RPMI8226 (cell line): Measurements from ENCODE around the gene GGTLC2.
"Not testable (repeated sequence)": the region's sequence is repeated elsewhere in the genome, so short reads cannot be mapped to it uniquely, and the experiment has no call there.

Experiments used
- DNase-seq: peaks from one replicate; pipeline ENCODE4 v3.0.0-alpha.2; 2015

Gene GGTLC2

GRCh38 chr22:22644314-22644713 is at the start of gene GGTLC2:
TSS of gene GGTLC2 (plus strand) at chr22:22644614. CDS start at chr22:22646346, 1,732 bp downstream.
- DNase-seq: not testable (repeated sequence)

DNA sequence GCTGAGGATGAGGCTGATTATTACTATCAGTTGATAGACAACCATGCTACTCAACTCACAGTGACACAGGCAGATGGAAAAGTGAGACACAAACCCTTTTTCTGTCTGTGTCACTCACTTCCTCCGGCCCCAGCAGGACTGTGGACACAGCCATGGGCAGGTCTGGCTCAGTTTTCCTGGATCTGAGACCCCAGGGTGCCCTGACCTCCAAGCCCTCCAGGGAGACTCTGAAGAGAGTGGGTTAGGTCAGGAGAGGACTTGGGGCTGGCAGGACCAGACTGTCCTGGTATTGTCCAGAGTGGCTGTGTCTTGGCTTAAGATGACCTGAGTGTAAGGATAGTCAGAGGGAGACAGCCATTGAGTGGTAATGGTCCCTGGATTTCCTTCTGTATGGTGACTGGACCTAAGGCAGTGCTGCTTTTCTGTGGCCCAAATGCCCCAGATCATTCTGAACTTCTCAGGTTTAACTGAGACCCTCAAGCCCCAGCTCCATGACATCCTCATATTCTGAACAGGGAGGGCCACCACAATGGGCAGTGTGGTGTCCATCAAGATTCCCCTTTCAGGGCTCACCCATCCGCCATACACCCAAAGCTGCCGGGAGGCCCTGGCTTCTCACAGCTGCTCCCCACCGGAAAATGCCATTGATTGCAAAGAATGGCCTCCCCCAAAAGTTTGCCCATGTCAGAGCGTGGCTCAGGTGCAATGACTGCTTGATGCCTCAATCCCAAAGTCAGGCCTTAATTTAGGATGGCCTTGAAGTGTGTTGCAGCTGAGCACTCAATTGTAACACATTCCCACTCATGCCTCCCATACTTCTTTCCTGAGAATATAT is 49.2 kb upstream of the GGTLC2 start:
- no peak for DNase-seq

GRCh38 chr22:22598144-22598543 is 46.3 kb upstream of the GGTLC2 start:
- no peak for DNase-seq

GRCh38 chr22:22599248-22599647 is 45.2 kb upstream of the GGTLC2 start:
- no peak for DNase-seq

DNA sequence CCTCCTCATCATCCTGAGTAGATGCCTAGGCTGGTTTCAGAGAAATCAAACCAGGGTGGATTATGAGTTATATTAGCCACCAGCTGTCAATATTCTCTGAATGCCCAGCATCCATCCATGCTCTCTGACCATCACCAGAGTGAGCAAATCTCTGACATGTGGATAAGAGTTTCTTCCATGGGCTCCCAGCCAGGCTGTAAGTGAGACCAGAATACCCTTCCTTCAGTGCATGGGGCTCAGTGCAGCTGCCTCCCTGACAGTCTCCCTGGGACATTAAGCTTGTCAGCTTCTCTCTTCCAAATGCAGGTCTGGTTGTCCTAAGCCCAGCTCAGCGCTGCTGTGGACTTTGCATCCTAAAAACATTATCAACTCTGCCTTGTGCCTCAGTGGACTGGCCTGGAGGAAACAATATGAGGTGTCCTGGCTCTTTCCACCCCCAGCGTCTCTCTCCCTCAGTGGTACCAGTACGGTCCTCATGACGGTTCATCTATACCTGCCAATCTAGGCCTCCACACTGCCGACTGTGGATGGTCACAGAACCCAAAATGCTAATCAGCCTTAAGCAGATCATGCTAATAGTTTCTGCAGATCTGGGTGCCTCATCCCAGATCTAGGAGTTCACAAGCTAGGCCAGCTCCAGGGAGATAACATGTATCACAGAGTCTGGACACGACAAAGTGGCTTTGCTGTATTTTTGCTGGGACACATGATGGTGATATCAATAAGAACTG is 43.7 kb upstream of the GGTLC2 start:
- no peak for DNase-seq

- no peak for DNase-seq
These were observed 40.9 kb upstream of the GGTLC2 start for GRCh38 chr22:22603470-22603947.

DNA sequence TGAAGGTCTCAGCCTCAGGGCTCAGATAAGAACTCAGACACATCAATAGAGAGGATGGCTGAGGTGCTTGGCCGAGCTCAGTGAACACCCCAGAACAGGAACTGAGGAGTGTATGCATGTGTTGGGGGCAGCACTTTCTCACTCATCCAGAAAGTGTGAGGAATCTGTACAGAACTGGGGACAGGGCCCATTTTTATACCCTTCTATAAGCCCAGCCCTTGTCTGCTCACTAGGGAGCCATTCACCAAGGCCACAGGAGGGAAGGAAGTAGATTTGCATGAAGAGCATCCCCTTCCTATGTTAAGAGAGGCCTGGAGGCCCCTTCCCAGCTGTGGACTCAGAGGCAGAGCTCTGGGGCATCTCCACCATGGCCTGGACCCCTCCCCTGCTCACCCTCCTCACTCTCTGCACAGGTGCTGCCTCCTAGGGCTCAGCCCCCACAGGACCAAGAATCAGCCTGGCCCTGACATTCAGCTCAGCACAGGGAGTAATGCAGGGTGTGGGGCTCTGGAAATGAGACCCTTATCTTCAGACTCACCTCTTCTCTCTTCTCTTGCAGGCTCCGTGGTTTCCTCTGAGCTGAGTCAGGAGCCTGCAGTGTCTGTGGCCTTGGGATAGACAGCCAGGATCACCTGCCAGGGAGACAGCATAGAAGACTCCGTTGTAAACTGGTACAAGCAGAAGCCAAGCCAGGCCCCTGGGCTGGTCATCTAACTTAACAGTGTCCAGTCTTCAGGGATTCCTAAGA is 39.9 kb upstream of the GGTLC2 start:
- DNase-seq: no peak

- DNase-seq: peak; percentile 22
These were observed 39.4 kb upstream of the GGTLC2 start for GRCh38 chr22:22605074-22605404.

DNA sequence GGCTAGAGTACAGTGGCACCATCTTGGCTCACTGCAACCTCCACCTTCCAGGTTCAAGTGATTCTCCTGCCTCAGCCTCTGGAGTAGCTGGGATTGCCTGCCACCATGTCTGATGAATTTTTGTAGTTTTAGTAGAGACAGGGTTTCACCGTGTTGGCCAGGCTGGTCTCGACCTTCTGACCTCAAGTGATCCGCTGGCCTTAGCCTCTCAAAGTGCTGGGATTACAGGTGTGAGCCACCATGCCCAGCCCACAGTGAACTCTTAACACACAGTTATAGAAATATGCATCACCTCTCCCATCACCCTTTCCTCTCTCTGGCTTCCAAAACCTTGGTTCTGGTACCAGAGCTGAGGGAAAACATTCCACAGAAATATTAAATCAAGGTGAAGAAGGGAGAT is 36.4 kb upstream of the GGTLC2 start:
- DNase-seq: not testable (repeated sequence)

DNA sequence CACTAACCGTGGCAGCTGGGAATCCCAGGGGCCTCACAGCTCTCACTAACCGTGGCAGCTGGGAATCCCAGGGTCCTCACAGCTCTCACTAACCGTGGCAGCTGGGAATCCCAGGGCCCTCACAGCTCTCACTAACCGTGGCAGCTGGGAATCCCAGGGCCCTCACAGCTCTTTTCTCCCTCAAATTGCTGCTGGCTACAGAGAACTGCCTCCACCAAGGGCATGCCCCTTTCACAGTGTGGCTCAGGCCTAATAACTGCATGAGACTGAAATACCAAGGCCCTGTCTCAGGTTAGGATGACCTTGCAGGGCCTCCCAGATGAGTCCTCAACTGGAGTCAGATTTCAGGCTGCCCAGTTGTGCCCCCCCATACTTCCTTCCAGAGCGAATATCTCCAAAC is 35.1 kb upstream of the GGTLC2 start:
- no peak for DNase-seq

DNA sequence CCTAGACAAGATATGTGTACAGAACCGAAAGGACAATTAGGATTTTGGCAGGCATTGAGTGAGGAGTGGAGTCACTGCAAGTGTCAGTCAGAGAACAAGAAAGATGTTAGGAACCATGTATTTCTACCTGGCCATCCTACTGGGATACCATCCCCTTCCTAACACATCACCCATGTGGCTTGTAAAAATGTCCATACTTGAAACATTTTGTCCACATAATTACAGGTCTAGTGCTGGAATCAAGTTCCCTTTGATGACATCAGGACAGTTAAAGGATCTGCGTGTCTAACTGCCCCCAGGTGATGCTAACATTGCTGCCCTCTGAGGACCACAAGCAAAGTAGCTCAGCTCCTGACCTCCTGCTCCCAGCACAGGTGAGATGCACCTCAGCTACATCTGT is 31.9 kb upstream of the GGTLC2 start:
- DNase-seq: no peak

DNA sequence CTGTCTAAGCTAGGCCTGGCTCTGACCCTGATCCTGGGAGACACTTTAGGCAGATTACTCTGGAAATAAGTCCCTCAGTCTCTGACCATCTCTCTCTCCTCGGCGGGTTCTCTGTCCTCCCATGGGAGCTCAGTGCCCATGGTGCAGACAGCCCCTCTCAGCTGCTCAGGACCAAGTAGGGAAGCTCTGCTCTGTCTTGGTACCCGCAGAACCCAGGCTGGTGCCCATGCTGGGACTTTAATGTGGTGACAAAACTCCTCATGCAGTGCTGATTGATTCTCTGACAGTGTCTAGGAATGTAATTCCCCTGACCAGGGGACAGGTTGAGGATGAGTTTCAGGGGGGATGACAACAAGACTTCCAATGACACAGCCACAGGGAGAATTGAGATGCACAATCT is 30.3 kb upstream of the GGTLC2 start:
- no peak for DNase-seq

- DNase-seq: peak; percentile 24
These were observed 27.8 kb upstream of the GGTLC2 start for GRCh38 chr22:22616636-22617035.

DNA sequence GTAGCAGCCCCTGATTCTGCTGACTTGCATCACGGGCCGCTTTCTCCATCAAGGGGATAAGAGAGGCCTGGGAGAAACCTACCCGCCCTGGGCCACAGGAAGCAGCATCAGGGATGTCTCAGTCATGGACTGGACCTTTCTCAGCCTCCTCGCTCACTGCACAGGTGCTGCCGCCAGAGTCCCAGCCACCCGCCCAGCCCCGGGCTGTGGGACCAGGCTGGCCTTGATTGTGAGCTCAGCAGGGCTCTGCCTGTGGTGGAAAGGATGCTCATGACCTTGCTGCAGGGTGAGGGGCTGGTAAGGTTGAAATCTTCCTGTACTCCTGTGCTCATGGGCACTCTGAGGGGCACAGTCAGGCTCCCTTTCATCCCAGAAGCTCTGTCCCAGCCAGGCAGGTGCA is 26.0 kb upstream of the GGTLC2 start:
- no peak for DNase-seq

GRCh38 chr22:22618923-22619322 is 25.5 kb upstream of the GGTLC2 start:
- DNase-seq: no peak

DNA sequence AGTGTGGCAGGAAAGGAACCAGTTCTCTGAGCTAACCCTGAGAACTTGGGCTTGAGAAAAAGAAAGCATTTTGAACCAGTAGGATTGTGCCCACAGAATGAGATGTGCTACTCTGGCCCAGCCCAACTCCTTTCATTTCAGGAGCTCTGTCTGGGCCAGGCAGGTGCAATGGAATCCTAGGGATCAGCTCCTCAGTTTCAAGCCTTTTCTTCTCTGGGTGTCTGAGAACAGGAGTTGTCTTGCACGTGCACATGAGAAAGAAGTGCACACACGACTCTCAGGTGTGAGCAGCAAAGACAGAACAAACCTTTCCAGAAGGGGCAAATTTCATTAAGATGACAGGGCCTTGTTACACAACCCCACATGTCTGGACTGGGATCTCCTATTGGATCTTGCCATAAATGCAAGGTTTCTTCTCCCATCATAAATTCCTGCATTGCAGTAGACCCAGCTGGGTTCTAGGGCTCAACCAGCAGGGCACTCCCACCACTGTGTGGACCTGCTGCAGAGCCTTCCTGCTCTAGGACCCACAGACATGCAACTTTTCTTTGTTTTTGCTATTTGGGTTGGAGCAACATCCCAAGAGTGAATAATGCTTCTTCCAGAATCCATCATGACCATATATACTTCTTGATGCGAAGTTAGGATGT is 24.5 kb upstream of the GGTLC2 start:
- DNase-seq: no peak

DNA sequence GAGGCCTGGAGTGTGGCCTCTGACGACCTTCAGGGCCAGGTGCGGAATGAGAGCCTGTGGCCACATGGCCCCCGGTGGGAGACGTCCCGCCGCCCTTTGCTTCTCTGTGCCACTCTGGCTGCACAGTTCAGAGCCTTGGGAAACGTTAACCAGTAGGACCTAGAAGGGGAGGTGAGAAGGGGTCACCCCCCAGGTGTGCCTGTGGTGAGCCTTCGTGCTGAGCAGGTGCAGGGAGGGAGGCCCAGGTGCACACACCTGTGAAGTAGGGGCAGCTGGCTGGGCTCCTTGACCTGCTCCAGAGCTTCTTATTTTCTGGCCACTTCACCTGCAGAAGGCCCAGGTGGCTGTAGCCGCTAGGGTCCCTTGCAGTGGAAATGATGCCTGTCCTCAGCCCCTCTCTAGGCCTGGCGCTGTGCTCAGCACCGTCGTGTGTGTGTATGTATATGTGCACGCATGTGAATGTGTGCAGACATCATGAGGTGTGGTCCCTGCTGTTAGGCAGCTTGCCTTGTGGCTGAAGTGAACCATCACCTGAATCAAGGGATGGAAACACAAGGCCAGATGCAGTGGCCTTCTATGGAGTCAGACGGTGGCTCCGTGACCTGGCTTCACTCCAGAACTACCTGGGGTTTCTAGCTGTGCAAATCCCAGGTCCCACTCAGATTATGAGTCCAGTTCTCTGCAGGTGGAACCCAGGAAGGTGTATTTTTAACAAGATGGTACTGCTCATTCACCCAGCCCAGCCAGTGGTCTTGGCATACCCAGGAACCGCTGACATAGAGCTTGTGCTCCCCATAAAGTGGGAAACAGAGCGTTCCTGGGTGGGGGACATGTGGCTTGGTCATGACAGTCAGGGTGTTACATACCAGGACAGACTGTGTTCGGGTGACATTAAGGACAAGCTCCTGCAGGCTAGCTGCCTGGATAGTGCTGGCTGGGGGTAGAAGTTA is 15.6 kb upstream of the GGTLC2 start:
- not testable (repeated sequence) for DNase-seq

GRCh38 chr22:22631223-22631652 is 13.2 kb upstream of the GGTLC2 start:
- DNase-seq: not testable (repeated sequence)

GRCh38 chr22:22632226-22632625 is 12.2 kb upstream of the GGTLC2 start:
- DNase-seq: not testable (repeated sequence)

DNA sequence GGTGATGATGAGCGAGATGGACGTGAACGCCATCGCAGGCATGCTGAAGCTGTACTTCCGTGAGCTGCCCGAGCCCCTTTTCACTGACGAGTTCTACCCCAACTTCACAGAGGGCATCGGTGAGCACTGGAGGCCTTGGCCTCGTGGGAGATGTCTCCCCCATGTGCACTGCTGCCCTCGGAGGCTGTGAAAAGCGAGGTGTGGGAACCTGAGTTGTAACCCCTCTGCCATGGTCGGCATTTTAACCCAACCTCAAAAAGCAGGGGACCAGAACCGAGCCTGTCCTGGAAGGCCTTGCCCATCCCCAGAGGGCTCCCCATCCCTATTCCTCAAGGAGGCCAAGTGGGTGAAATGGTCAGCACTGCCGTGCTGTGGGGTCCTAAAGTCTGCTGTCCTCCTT is 10.9 kb upstream of the GGTLC2 start:
- not testable (repeated sequence) for DNase-seq

DNA sequence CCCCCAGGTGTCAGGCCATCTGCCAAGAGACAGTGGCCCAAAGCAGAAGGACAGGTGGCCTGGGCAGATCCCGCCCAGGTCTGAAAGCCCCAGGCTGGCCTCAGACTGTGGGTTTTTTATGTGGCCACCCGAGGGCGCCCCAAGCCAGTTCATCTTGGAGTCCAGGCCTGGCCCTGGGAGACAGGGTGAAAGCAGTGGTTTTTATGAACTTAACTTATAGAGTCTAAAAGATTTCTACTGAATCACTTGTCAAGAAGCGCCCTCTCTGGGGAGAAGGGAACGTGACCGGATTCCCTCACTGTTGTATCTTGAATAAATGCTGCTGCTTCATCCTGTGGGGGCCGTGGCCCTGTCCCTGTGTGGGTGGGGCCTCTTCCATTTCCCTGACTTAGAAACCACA is 8.2 kb upstream of the GGTLC2 start:
- DNase-seq: not testable (repeated sequence)

DNA sequence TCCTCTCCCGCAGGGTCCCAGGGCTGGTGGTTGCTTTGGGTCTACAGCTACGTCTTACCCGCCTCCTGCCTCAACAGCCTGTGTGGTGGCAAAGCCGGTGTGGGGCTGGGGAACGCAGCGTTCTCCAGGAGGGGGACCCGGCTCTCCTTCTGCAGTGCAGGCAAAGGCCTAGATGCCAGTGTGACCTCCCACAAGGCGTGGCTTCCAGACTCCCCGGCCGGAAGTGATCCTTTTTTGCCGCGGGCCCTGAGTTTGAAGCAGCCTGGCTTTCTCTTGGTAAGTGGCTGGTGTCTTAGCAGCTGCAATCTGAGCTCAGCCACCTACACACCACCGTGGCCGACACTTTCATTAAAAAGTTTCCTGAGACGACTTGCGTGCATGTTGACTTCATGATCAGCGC is 6.1 kb upstream of the GGTLC2 start:
- not testable (repeated sequence) for DNase-seq
